Activated T-cell treated with anti-CD3 and anti-CD28 coated beads, Interleukin-2, amount 50 U/mL, for 72 hours (primary cell): ENCODE results near the gene DLX5. TPM values are rescaled to one million over a fixed set of nuclear protein-coding genes. Genes with fewer than 3 reads are reported as not detected.

Experiments used
- ATAC-seq, 2 donors: fragments of 150-1000 bp; cut with Tn5 transposase; replicated peaks in 1 of 2; 2 replicates each; pipeline ENCODE4 v1.10.0; 2021; ENCODE audit warnings: moderate library complexity in 2 of 2, mild to moderate bottlenecking in 1 of 2
- DNase-seq, 2 donors: peaks; one replicate each; pipeline ENCODE4 v3.0.0; 2021 to 2022; ENCODE audit warnings: mixed read lengths in 1 of 2
- H3K27ac Mint-ChIP-seq: one replicate; pipeline ENCODE4 v1.8.0; 2022; ENCODE audit warnings: mild to moderate bottlenecking, moderate library complexity, mixed read lengths
- H3K27me3 Mint-ChIP-seq: one replicate; pipeline ENCODE4 v1.8.0; 2022; ENCODE audit warnings: low read depth, mixed read lengths
- H3K36me3 Mint-ChIP-seq, 2 donors: one replicate each; pipeline ENCODE4 v1.8.0; 2022; ENCODE audit warnings: mixed read lengths in 2 of 2, mild to moderate bottlenecking in 1 of 2; ENCODE audit not compliant: insufficient read depth in 2 of 2
- H3K4me1 Mint-ChIP-seq: one replicate; pipeline ENCODE4 v1.8.0; 2022; ENCODE audit warnings: low read depth, mixed read lengths
- H3K4me3 Mint-ChIP-seq, 2 donors: one replicate each; pipeline ENCODE4 v1.8.0; 2022; ENCODE audit warnings: mild to moderate bottlenecking in 2 of 2, mixed read lengths in 2 of 2, moderate library complexity in 2 of 2
- H3K9me3 Mint-ChIP-seq, 2 donors: one replicate each; pipeline ENCODE4 v1.8.0; 2022; ENCODE audit warnings: mixed read lengths in 2 of 2
- total RNA-seq, 2 donors: library from RNA; stranded (reverse); gene quantifications; one replicate each; pipeline ENCODE4 v1.2.3, GENCODE V29; 2022

The DLX5 gene
- total RNA-seq, 2 donors from 2014 or later, result not detected

DNA sequence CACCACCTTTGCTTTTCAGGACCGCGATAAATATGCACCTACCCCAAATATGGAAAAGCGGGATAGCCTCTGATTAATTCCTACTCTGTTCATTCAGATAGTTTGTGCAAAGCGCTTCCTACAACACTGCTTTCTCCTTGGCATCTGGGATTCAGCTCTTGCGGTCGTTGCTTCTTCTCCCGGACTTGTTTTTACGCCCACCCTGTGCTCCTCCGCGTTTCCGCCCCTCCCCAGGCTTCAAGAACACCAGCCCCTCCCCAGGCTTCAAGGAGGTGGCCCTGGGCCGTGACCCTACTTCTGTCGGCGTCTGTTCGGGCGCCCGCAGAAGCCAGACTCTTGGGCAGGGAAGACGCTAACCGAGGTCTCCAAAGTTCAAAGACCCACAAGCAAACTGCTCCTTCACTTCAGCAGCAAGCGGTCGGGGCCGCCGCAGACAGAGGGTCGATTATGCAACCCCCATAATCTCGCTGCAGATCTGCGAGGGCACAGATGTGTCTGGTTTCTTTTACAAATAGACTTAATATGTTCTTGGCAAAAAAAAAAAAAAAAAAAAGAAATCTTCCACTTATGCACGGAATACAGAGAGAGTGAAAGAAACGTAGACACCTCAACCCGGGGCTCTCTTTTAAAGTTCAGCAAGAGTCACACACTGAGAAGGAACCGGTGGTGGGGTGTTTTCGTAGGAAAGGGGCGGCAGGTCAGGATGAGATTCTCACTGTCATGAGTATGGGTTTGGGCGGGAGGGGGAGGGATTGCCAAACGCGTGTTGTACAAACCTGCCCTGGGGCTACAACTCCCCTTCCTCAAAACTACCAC lies 1.9 kb downstream of the DLX5 start:
- Mint-ChIP-seq H3K36me3 (no peaks in the 10 kb centered on the region), H3K4me1 (peaks cover 69% of the 10 kb centered on the region), H3K27me3 (peaks cover 97% of the 10 kb centered on the region), H3K4me3 (peak overlapping the region; percentile 53 to 68), H3K9me3 (no peaks in the 10 kb centered on the region), H3K27ac (peak overlapping the region; percentile 29)
- no peak for DNase-seq
- no peak for ATAC-seq

DNA sequence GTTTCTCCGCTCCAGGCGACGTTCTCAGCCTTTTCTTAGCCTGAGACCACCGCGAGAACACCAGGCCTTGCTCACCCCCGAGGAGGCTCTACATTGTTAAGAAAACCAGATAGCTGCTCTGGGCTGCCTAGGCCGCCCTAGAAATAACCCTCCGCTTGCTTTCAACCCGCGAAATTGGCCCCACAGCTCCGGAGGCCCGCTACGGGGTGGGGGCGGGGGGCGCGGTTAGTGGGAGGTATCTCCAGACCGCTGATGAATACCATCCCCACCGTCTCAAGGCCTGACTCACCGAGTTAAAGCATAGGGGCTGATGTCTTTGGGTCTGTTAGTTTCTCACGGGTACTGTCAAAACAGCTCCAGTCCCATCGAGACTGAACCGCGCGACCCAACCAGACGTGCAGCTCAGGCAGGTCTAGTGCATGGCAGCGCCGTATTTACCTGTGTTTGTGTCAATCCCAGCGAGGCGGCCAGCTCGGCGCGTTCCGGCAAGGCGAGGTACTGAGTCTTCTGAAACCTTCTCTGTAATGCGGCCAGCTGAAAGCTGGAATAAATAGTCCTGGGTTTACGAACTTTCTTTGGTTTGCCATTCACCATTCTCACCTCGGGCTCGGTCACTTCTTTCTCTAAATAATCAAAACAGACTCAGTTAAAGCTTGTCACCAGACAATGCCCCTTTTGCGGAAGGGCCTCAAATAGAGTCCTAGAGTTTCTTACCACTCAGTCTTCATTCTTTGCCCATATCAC lies 2.7 kb downstream of the DLX5 start:
- ATAC-seq (peak in 1 of 2 donors; percentile 41), DNase-seq (peak in 1 of 2 donors; percentile 39)
- Mint-ChIP-seq H3K4me3 (peak overlapping the region; percentile 53 to 68), H3K4me1 (peaks cover 69% of the 10 kb centered on the region), H3K27me3 (peaks cover 97% of the 10 kb centered on the region), H3K9me3 (no peaks in the 10 kb centered on the region), H3K27ac (peak overlapping the region; percentile 27), H3K36me3 (peaks cover 0 to 1% of the 10 kb centered on the region in 2 donors)

DNA sequence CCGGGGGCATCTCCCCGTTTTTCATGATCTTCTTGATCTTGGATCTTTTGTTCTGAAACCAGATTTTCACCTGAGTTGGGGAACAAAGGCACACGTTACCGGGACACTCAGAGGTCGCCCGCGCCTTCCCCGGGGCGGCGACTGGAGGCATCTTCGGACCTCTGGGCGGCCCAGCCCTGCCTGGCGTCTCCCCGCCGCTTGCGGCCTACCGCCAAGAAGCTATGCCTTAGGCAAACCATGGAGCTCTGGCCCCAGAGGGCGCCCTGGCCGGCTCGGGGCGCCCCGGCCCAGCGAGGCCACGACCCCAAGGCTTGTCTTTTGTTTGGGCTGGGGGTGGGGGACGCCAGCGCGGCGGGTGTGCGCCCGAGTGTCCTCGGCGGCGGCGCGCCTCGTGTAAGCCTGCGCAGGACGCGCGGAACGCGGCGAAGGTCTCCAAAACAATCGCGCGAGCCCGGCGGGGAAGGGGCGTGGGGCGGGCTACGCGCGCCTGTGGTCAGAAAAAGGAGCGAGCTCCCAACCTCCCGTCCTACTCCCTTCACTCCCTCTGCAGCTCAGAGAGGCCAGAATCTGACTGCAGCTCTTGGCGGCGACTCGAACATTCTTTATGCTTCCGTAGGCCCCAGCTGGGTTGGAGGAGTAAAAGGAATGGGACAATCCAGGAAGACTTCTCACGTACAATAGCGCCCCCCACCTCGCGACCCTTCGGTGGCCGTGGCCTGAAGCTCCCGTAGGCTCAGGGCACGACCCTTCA lies 3.5 kb downstream of the DLX5 start:
- H3K27ac Mint-ChIP-seq, result no peak overlapping the region
- H3K4me1 Mint-ChIP-seq, result peaks cover 68% of the 10 kb centered on the region
- peaks cover 0 to 1% of the 10 kb centered on the region in 2 donors for H3K36me3 Mint-ChIP-seq
- H3K27me3 Mint-ChIP-seq, result peaks cover 97% of the 10 kb centered on the region
- H3K9me3 Mint-ChIP-seq, result no peaks in the 10 kb centered on the region
- ATAC-seq, result peak in 1 of 2 donors; percentile 25
- DNase-seq, result no peak
- peak overlapping the region; percentile 29 to 68 for H3K4me3 Mint-ChIP-seq

- Mint-ChIP-seq H3K27ac (no peak overlapping the region), H3K27me3 (peaks cover 97% of the 10 kb centered on the region), H3K36me3 (peaks cover 0 to 1% of the 10 kb centered on the region in 2 donors), H3K4me1 (peaks cover 63% of the 10 kb centered on the region), H3K9me3 (no peaks in the 10 kb centered on the region), H3K4me3 (peak overlapping the region; percentile 35 to 42)
- peak in 1 of 2 donors; percentile 7 for ATAC-seq
- no peak for DNase-seq
Measured at GRCh38 chr7:97020601-97020995, 4.0 kb downstream of the DLX5 start.

GRCh38 chr7:97019710-97020225 lies 4.9 kb downstream of the DLX5 start:
- peaks cover 54% of the 10 kb centered on the region for H3K4me1 Mint-ChIP-seq
- H3K27me3 Mint-ChIP-seq, result peaks cover 97% of the 10 kb centered on the region
- H3K27ac Mint-ChIP-seq, result no peak overlapping the region
- ATAC-seq, result no peak
- no peak overlapping the region for H3K4me3 Mint-ChIP-seq
- no peak for DNase-seq
- peaks cover 0 to 1% of the 10 kb centered on the region in 2 donors for H3K36me3 Mint-ChIP-seq
- no peaks in the 10 kb centered on the region for H3K9me3 Mint-ChIP-seq

DNA sequence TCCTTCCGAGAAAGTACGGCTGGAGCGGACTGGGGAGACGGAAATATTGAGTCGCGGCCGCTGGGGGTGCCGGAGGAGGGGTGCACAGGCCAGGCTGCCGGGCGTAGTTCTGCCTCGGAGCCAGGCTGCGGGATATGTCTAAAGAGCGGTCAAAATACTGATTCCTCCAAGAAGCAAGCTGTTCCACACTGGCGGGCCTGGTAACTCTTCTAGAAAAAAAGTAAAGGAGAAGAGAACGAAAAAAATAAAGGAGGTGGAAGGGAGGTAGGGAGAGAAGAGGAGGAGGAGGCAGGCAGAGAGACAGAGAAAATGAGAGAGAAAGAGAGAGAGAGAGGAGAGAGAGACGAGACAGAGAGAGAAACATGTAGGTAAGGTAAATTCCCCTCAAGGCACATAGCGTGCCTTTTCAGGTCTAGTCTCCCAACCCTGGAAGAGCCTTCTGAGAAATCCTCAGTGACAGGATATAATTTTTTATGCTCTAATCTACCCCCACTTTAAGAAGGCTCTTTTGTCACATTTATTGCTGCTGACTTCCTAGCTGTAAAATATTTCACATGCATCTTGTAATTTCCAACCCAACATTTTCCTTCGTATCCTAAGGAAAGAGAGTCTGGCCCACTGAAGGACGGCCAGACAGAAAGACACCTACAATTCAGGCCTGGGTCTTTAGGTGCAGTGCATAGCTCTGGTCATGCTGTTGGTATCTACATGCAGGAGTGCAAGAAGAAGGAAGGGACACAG lies 5.7 kb downstream of the DLX5 start:
- peaks cover 97% of the 10 kb centered on the region for H3K27me3 Mint-ChIP-seq
- DNase-seq, result no peak
- H3K36me3 Mint-ChIP-seq, result peaks cover 0 to 1% of the 10 kb centered on the region in 2 donors
- peaks cover 46% of the 10 kb centered on the region for H3K4me1 Mint-ChIP-seq
- no peak overlapping the region for H3K27ac Mint-ChIP-seq
- no peaks in the 10 kb centered on the region for H3K9me3 Mint-ChIP-seq
- no peak for ATAC-seq
- peak overlapping the region in 1 of 2 donors; percentile 19 for H3K4me3 Mint-ChIP-seq

GRCh38 chr7:97018126-97018601 lies 6.5 kb downstream of the DLX5 start:
- Mint-ChIP-seq H3K4me1 (peaks cover 41% of the 10 kb centered on the region), H3K36me3 (peaks cover 0 to 4% of the 10 kb centered on the region in 2 donors), H3K27me3 (peaks cover 97% of the 10 kb centered on the region)

DNA sequence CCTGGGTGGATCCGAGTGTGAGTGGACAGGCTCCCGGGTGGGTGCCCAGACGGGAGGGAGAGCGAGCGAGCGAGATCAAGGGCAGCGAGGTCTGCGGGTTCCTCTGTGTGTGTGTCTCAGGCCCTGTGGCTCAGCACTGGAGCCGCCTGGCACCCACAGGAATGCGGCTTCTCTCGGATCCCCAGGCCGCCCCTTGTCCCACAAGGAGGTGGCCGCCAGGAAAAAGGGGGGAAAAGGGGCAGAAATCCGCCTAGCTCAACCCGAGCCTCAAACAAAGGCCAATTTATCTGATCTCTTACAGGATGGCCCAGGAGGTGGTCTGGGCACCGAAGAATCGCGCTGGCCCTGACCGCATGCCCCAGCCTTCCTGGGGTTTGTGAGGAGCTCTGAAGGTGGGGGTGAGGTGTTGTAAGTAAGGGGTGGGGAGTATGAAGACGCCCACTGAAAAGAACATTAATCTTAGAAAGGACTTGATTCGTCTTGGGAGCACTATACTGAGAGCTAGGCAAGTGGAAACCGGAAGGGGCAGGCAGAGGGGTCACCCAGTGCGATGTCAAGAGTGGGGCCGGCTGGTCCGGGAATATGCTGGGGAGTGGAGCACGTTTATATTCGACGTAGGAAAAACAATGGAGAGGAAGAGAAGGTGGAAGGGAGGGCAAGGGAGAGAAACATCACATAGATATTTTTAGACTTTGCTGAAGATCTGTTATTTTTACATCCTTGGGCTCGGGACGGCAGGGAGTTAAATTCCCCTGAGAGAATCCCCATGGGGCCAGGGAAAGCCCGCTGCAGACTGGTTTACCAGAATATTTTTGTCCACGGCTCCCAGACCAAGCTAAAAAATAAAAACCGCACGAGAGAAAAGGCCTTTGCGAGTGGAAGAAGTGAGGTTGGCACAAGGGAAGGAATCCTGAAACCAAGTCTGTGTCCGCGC lies 7.2 kb downstream of the DLX5 start:
- Mint-ChIP-seq H3K4me1 (peaks cover 34% of the 10 kb centered on the region), H3K9me3 (no peaks in the 10 kb centered on the region), H3K27ac (no peak overlapping the region), H3K36me3 (peaks cover 3 to 4% of the 10 kb centered on the region in 2 donors), H3K27me3 (peaks cover 97% of the 10 kb centered on the region), H3K4me3 (peak overlapping the region in 1 of 2 donors; percentile 54)
- ATAC-seq, result no peak
- no peak for DNase-seq

More at GRCh38 chr7:97018126-97018601, 6.5 kb downstream of the DLX5 start:
- peak overlapping the region in 1 of 2 donors; percentile 34 for H3K4me3 Mint-ChIP-seq
- no peak overlapping the region for H3K27ac Mint-ChIP-seq
- no peak for ATAC-seq
- DNase-seq, result no peak
- no peaks in the 10 kb centered on the region for H3K9me3 Mint-ChIP-seq

DNA sequence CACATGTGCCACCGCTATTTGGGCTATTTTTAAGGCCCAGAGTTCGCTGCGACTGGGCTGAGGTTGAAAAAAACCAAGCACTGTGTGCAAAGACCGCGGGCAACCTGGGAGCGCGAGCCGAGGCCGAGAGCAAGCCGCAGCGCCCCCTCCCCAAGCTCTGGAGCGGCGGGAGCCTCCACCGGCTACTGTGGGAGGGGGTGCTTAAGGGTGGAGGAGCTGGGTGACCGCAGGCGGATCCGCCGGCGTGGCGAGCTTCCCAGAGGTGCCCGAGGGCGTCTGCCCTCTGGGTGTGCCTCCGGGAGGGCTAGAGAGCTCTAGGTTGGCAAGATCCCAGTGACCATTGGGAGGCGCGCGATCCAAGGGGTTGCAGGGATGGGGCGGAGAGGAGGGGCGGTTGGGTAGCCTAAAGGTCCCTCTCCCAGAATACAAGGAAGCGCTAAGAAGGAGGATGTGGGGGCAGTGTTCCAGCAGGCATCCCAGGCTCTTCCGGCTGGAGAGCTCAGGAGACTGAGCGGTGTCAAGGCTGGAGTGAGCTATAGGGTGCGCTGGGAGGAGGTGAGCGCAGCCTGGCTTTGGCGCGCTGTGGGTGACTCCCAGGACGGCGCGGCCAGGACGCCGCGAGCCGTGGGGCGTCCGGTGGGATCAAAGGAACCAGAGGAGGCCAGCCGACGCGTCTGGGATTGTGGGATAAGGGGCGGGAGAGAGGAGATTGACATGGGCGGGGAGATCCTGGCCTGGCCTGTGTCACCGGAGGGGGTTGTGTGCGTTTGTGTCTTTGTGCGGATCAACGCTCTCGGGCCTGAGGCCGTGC lies 8.0 kb downstream of the DLX5 start:
- DNase-seq (no peak), ATAC-seq (peak; percentile 25 to 37)
- Mint-ChIP-seq H3K27me3 (peaks cover 97% of the 10 kb centered on the region), H3K27ac (no peak overlapping the region), H3K9me3 (peaks cover 0 to 3% of the 10 kb centered on the region in 2 donors), H3K4me1 (peaks cover 29% of the 10 kb centered on the region), H3K4me3 (peak overlapping the region in 1 of 2 donors; percentile 54), H3K36me3 (peaks cover 3 to 4% of the 10 kb centered on the region in 2 donors)

GRCh38 chr7:97015756-97016380 lies 8.8 kb downstream of the DLX5 start:
- Mint-ChIP-seq H3K27me3 (peaks cover 100% of the 10 kb centered on the region), H3K9me3 (peaks cover 2 to 3% of the 10 kb centered on the region in 2 donors), H3K27ac (no peak overlapping the region), H3K4me3 (no peak overlapping the region), H3K4me1 (peaks cover 31% of the 10 kb centered on the region), H3K36me3 (peaks cover 3 to 5% of the 10 kb centered on the region in 2 donors)
- no peak for DNase-seq
- no peak for ATAC-seq
